HG03060 (cell line): Measurements from ENCODE around the gene WWOX.
A peak's percentile ranks its signal among the peaks of the same experiment; 100 is the strongest.

Source experiments
- ATAC-seq: cut with Tn5 transposase; IDR thresholded peaks from one replicate; pipeline ENCODE4 v1.9.1; 2021; ENCODE audit warnings: low read depth, moderate number of reproducible peaks; ENCODE audit not compliant: unreplicated experiment

The WWOX gene

DNA sequence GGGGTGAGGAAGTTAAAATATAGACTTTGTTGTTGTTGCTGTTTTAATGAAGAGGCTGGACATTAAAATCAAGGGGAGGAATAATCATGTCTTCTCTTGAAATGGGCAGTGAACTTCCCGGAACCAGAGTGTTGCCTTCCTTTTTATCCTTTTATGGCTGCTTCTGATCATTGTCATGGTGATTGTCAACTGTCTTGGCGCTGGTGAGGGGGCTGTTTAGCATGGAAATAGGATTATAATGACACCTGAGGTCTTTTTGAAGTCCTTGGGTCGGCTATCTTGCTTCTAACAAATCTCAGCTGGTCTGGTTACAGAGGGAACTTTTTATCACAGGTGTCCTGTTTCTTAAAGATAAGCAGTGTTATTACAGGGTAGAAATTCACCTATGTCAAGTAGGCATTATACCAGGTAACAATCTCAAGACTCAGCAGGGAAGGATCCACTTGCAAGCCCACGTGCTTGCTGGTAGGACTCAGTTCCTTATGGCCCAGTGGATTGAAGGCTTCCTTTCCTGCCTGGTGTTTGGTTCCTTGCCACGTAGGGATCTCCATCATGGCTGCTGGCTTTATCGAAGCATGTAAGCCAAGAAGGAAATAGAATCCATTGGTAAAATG is 349.3 kb downstream of the WWOX start:
- ATAC-seq, result no peak

DNA sequence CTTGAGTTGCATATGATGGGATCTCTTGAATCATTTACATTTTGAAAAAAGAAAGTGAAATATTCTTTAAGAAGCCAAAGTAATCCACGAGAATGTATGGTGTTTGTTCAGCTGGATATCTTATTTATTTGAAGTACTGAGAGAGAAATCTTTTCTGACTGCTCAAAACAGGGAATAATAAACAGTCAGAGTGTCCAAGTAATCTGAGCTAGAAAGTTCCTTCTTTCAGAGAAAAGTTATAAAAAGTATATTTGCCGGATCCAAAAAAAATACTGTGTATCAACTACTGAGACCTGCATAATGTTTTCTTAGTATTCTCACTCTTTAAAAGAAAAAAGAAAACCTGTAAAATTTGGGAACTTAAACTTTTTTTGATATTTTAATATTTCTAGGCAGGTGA is 350.8 kb downstream of the WWOX start:
- ATAC-seq, result no peak

DNA sequence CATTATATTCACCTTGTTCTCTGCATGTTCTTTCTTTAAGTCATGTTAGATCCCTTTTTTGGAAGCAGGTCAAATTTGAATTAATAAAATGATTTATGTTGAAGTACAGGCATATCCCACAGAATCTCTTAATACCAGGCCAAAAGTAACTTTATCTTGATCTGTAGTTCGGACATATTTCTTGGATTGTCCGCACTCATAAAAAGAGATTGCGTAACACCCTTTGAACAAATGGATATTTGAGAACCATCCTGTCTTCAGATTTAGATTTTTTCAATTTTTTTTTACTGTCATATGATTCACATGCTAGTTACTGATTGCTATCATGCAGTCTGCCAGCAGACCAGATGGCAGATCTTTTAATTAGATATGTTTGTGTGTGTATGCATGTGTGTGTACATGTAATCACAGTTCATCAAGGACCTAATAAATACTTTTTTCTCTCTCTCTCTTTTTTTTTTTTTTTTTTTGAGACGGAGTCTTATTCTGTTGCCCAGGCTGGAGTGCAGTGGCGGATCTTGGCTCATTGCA is 352.6 kb downstream of the WWOX start:
- ATAC-seq, result no peak

DNA sequence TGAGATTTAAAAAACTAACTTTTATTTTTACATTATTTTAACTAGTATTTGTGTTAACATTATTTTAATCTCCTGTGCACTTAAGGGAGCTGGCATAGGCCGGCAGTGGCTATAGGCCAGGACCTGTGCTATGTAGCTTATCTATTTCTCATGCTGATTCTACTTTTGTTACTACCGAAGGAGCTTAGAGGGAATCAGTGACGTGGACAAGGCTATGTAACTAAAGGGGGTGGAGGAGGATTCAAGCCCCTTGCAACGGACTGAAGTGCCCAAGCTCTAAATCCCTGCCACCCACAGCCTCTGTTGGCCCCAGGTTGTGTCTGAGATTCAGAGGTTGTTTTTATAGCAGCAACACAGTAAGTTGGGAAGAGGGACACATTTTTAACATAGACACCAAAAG is 356.4 kb downstream of the WWOX start:
- ATAC-seq, result no peak

DNA sequence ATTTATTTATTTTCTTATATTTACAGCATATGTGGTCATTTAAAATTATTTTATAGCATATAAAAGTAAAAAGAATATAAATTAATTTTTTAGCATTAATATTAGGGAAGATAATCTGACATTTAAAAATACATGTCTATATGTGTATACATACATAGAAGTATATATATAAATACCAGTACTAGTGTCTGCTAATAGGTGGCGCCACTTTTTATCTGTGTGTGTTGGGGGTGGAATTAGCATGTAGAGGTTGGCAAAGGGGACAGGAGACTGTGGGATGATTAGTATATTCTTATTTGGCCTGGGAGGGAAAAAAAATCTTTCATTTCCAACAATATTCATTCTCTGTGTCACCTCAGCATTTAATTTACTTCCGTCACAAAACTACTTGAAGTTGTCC is 359.1 kb downstream of the WWOX start:
- ATAC-seq, result no peak

DNA sequence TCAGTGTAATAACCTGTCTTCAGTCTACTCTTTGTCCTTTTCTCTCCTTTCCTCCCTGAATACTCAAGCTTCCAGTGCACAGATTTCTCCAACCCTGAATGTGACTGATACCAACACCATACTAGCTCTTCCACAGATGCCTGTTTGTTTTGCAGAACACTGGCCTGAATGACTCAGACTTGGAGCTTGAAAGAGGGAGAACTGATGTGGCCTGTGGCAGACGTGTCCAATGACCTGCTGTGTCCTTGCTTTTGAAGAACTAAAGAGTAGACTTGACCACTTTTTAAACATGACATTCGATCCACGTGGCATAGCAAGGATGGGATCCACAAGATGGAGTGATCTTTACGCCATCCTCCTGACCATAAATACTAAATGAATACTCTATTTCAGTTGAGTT is 361.0 kb downstream of the WWOX start:
- no peak for ATAC-seq

DNA sequence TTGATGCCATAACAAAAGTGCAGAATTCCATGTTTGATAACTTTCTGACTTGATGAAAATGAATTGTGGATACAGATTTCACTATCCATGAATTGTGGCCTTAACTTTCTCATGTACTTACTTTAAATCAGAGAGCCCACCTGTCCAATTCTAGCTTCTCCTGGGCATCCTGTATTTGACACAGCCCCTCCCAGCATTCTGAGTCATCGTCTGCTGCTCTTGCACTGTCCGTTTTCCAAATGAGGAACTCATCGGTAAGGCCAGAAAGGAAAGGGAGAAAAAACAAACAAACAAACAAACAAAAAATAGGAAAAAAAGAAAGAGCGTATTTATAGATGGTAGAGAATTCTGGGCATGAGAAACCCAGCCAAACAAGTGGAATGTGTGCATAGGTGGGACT is 361.6 kb downstream of the WWOX start:
- ATAC-seq, result no peak

DNA sequence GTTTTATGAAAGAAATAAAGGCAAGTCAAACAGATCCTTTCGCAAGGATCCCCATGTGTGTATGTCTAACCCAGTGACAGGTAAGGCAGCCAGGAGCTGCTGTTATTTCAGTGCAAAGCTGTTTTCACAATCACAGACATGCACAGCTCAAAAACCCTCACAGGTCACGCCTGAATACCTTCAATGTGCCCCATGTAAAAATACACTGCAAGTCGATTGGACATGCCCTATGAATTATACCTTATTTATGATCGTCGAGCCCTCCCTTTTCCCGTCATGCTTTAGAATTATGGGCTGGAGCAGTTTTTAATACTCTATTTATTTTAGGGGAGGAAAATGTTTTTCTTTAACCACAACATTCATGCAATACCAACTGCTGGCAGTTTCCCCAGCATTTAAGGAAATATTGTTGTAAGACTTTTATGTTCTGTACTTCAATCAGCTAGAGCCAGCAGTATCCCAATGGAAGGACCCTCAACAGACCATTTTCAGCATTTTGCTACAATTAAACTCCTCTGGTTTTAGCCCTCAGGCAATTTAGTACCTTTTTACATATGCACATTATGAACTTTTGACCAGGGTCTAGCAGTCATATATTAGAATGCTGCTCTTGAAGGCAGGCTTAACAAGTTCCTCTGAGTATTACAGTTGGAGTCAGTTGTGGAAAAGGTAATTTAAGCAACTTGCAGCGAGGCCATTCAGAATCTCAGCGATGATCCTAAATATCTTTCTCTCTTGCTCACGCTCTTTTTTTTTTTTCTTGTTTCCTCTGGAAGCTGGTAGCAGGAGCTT is 362.2 kb downstream of the WWOX start:
- no peak for ATAC-seq

DNA sequence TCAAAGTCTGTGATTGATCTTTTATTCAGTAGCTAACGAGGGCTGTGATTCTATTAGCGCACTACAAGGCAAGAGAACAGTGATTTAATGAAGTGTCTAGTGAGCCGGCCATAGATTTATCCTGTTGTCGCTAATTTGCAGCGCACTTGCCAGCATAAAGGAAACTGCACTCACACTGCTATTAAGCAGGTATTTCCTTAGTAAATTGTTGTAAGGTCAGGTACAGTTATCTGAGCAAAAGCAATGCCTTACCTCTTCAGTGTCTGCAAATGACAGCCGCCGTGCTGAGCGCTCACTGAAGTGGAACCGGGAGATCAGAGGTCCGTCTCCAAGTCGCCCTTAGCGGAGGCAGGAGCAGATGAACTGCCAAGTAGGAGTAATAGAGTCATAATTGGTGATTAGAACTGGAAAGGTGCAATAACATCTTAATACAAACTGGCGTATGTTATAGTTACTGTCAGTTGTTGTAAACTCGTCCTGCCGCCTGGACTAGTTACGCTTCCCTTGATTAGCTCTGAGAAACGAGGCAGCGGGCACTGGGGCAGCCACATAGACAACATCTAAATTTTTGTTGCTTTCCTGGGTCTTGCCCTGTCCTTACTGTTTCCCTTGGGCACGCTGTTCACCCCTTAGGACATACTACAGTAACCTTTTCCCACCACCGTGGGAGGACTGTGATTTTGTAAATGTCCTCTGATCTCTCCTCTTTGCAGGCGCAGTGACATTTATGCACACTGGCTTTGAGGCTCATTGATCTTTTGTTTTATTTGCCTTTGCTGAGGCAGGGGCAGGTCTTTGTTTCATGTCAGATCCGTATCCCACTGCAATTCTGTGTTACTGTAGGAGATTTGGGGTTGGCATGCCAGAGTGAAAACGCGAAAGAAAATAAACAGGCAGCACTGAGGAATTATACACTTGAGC is 363.1 kb downstream of the WWOX start:
- ATAC-seq, result no peak

DNA sequence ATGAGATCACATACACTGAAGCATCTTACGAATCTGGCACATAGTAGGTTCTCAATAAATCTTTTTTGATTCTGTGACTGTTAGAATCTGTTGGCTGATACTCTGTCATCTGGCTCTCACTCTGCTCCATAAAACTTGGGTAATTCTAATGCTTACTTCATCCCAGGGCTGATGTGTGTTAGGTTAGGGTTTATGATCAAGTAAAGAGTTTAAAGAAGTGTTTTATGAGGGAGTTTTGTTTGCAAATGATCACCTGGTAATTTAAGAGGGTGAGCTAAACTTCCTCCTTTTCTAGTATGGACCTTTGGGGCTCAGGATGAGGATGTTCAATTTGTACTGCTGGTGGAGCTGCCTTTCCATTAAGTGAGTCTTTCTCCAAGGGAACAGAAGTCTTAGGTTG is 364.1 kb downstream of the WWOX start:
- ATAC-seq, result no peak

DNA sequence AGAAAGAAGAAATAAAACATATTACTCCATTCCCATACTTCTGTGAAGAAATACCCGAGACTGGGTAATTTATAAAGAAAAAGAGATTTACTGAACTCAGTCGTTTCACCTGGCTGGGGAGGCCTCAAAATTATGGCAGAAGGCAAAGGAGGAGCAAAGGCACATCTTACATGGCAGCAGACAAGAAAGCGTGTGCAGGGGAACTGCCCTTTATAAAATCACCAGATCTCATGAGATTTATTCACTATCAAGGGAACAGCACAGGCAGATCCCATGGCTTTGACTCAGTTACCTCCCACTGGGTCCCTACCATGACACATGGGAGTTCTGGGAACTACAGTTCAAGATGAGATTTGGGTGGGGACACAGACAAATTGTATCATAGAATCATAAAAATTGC is 365.4 kb downstream of the WWOX start:
- ATAC-seq, result no peak

DNA sequence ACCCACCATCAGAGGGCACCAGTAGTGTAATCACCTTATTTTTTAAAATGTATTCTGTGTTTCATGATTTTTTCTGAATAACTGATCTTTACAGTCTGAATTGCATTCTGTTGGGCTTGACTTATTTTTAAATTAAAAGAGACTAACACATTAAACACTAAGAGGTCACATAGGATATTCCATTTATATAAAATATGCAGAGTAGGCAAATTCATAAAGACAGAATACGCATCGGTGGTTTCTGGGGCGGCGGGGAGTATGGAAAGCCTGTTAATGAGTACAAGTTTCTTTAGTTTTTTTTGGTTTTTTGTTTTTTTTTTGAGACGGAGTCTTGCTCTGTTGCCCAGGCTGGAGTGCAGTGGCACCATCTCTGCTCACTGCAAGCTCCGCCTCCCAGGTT is 366.3 kb downstream of the WWOX start:
- ATAC-seq, result no peak

DNA sequence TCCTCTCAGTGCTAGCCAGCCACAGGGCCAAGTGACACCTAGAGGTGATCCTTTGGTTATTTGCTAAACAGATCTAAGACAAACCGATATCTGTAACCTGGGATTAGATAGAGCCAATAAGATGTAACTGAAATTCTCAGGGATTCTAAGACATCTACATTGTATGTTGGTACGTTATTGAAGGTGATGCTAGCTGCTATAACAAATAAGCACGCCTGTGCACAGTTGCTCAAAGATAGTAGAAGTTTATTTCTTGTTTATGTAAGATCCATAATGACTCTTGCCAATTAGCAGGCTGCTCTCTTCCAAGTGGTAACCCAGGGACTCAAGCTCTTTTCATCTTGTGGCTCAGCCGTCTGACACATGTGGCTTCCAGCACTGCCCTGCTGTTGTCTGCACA is 370.3 kb downstream of the WWOX start:
- ATAC-seq, result no peak

DNA sequence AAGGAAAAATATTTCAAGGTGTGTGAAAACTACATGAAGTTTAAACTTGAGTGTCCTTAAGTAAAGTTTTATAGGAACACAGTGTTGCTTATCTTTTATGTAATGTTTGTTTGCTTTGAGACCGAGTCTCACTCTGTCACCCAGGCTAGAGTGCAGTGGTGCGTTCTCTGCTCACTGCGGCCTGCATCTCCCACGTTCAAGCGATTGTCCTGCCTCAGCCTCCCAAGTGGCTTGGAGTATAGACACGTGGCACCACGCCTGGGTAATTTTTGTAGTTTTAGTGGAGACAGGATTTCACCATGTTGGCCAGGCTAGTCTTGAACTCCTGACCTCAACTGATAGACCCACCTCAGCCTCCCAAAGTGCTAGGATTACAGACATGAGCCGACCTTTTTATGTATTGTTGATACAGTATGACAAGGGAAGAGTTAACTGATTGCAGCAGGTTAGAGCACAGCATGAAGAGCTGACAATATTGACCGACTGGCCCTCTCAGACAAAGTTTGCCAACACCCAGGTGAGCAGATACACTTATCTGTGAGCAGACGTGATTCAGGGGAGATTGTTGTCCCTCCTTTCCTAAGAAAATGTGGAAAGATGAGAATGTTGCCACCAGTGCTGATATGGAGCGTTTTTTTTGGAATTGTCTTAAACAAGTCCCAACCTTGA is 373.7 kb downstream of the WWOX start:
- no peak for ATAC-seq

DNA sequence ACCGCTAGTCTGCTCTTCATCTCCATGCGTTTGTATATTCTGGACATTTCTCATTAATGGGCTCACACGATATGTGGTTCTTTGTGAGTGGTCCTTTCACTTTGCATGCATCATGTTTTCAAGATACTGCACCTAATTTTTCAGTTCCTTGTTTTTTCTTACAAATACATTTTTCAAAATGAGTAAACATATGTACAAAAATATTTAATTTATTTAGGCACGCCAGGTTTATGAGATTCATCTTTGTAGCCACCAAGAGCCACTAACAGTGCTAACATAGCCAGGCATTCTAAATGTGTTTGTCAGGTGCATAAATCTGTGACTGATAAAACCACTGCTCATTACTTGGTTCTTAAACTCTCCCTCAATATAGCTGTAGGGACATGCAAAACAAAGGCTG is 375.3 kb downstream of the WWOX start:
- peak; percentile 75 for ATAC-seq

DNA sequence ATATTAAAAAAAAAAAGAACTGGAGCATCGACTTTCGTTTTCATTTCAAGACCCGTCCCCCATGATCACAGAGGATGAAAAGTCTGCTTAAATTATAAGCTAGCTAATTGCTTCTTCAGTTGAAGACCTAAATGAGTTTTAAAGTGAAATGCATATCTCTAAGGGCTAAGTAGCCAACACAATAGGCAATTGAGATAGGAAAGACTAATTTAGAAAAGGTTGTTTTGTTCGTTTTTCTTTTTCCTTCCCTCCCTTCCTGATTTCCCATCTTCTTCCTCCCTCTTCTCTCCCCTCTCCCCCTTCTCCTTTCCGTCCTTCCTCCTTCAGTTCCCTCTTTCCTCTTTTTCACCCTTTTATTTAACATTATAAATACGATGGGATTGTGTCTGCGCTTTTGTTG is 377.2 kb downstream of the WWOX start:
- no peak for ATAC-seq

DNA sequence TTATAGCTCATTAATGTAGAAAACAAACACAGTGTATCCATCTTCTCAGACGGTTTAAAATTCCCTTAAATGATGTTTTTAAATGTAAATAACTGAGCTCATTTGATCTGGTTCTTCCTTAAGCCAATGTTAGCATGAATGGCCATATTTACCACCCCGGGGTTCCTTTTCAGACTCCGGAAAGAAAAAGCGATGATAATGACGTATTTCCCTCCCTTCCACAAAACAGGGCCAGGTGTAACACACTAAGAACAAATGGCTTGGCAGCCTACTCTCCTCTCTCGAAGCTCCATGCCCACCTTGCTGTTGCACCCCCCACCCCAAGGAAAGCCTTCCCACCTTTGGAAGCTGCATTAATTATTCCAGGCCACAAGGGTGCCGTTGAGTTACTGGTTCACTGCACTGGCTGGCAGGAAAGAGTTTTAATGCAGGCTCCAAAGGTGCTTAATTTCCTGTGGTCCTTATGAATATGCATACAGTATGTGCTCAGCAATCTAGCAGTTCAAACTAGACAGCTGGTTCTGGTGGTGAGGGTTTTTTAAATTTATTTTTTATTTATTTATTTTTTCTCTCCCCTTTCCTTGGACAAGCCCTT is 378.9 kb downstream of the WWOX start:
- ATAC-seq, result no peak

DNA sequence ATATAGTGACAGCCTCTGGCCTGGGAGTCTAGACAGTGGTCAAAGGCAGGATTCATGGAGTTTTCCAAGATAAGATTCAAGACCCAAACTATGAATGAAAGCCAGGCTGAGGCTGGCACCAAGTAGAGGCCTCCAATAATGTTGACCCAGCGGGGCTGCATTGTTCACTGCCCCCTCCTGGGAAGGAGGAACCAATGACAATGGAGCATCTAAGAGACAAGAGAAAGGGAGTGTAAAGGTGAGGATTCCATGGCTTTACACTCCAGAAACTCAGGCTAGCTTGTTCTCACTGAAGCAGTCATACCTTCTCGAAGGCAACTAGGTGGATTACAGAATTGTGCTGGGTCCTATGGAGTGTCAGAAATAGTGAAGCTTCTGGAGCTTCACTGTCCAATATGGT is 380.3 kb downstream of the WWOX start:
- ATAC-seq, result no peak

DNA sequence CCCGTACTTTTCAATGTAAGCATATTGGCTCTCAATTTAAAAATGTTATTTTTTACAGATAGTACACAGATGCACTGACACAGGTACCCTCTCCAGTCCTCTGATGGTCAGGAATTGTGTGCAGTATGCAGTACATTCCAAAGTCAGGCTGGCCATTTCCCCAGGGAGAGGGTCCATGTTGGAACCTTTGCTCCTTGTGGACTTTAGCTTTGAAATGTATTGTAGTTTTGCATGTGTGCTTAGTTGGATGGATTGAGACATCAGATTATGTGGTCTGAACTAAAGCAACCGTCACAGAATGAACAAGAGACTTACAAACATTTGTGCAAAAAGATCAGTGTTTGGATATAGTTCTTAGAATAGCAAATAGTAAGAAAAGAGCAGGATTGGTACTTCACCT is 381.1 kb downstream of the WWOX start:
- no peak for ATAC-seq
